Fibroblast of lung (primary cell): ENCODE measurements around the gene KIF16B. TPM values are rescaled to one million over a fixed set of nuclear protein-coding genes. Genes with fewer than 3 reads are reported as not detected.
A peak's percentile ranks its signal among the peaks of the same experiment; 100 is the strongest.

ENCODE experiments used
- DNase-seq, 2 donors: peaks; one replicate each; pipeline versions ENCODE4 v3.0.0 to v3.0.0-alpha.2; 2010; ENCODE audit warnings: low read depth in 2 of 2
- H2AFZ ChIP-seq: 2 replicates; pipeline ENCODE4 v1.5.1; 2012; ENCODE audit warnings: low read length, control low read depth, inconsistent platforms
- H3K27ac ChIP-seq: 2 replicates; pipeline ENCODE4 v1.5.1; 2011; ENCODE audit warnings: low read length, control low read depth; ENCODE audit not compliant: insufficient read depth
- H3K27me3 ChIP-seq: 2 replicates; pipeline ENCODE4 v1.5.1; 2011; ENCODE audit warnings: mild to moderate bottlenecking, low read length; ENCODE audit not compliant: control insufficient read depth, insufficient read depth
- H3K36me3 ChIP-seq: 2 replicates; pipeline ENCODE4 v1.5.1; 2011; ENCODE audit warnings: low read length; ENCODE audit not compliant: control insufficient read depth, insufficient read depth
- H3K4me1 ChIP-seq: 2 replicates; pipeline ENCODE4 v1.5.1; 2011; ENCODE audit warnings: low read length; ENCODE audit not compliant: control insufficient read depth, insufficient read depth; ENCODE audit errors: extremely low read depth
- H3K4me2 ChIP-seq: 2 replicates; pipeline ENCODE4 v1.5.1; 2011; ENCODE audit warnings: low read length, control low read depth; ENCODE audit not compliant: insufficient read depth; ENCODE audit errors: extremely low read depth
- H3K4me3 ChIP-seq, 4 experiments: fragments of 200-600 bp in 1 of 4; sonication (generic) in 1 of 4; replicated peaks in 1 of 4; 2 replicates each; pipeline ENCODE4 v1.5.1; 2011 to 2016; ENCODE audit warnings: low read length in 4 of 4, low read depth in 3 of 4, mild to moderate bottlenecking in 3 of 4, control low read depth in 2 of 4, inconsistent platforms in 1 of 4, mixed read lengths in 1 of 4; ENCODE audit not compliant: insufficient read depth in 1 of 4; ENCODE audit errors: control extremely low read depth in 1 of 4
- H3K79me2 ChIP-seq: 2 replicates; pipeline ENCODE4 v1.5.1; 2012; ENCODE audit warnings: mild to moderate bottlenecking, low read length, inconsistent platforms; ENCODE audit not compliant: control insufficient read depth, insufficient read depth
- H3K9ac ChIP-seq: 2 replicates; pipeline ENCODE4 v1.5.1; 2011; ENCODE audit warnings: mild to moderate bottlenecking, low read length, control low read depth; ENCODE audit not compliant: insufficient read depth
- H3K9me3 ChIP-seq: 2 replicates; pipeline ENCODE4 v1.5.1; 2012; ENCODE audit warnings: low read depth, low read length; ENCODE audit not compliant: control insufficient read depth, insufficient read depth
- H4K20me1 ChIP-seq: 2 replicates; pipeline ENCODE4 v1.5.1; 2011; ENCODE audit warnings: low read length; ENCODE audit not compliant: control insufficient read depth, insufficient read depth; ENCODE audit errors: extremely low read depth
- CTCF ChIP-seq, 2 donors: IDR thresholded peaks in 1 of 2; conservative IDR thresholded peaks in 1 of 2; 1 replicate in 1 of 2; 2 replicates in 1 of 2; pipeline ENCODE4 v1.5.1; 2011 to 2012; ENCODE audit warnings: low read length in 2 of 2, control low read depth in 1 of 2, inconsistent platforms in 1 of 2, low read depth in 1 of 2, mild to moderate bottlenecking in 1 of 2
- EZH2 ChIP-seq: IDR thresholded peaks from 2 replicates; pipeline ENCODE4 v1.5.1; 2012; ENCODE audit warnings: low read length, control low read depth, mild to moderate bottlenecking; ENCODE audit errors: missing control alignments
- polyA plus RNA-seq, 2 donors: library from polyadenylated mRNA; depleted of rRNA in 1 of 2; stranded (reverse) in 1 of 2; unstranded in 1 of 2; fragments of >200 nt; gene quantifications; 2 replicates each; pipeline ENCODE4 v1.2.1, GENCODE V29; 2011 to 2012; ENCODE audit warnings: missing spikeins in 1 of 2
- total RNA-seq: library from RNA; depleted of rRNA; stranded (reverse); fragments of >200 nt; gene quantifications from 2 replicates; pipeline ENCODE4 v1.2.1, GENCODE V29; 2014

The KIF16B gene
- total and polyA plus RNA-seq, 2 donors (not counting 1 experiment from before 2014, with no cell fraction given): 7.7 to 17.3 TPM

- no peak for TF ChIP-seq CTCF (conservative IDR thresholded peaks at IDR 0.05 in 1 of 2, IDR thresholded peaks at IDR 0.05 in 1 of 2; ENCODE audit: low read depth in 1 of 2, low read length in 2 of 2)
- TF ChIP-seq EZH2: no peak
- DNase-seq: peak in 1 of 2 donors; percentile 45
- H3K4me2 ChIP-seq: no peak overlapping the region
- no peaks in the 10 kb centered on the region for H4K20me1 ChIP-seq
- H3K27ac ChIP-seq: no peak overlapping the region
- no peaks in the 10 kb centered on the region for H3K9me3 ChIP-seq
- H3K9ac ChIP-seq: no peak overlapping the region
- no peaks in the 10 kb centered on the region for H3K27me3 ChIP-seq
- no peak overlapping the region for H3K4me3 ChIP-seq
- no peaks in the 10 kb centered on the region for H3K4me1 ChIP-seq
- no peaks in the 10 kb centered on the region for H3K36me3 ChIP-seq
- H3K79me2 ChIP-seq: no peaks in the 10 kb centered on the region
- no peak overlapping the region for H2AFZ ChIP-seq
Observed at GRCh38 chr20:16479666-16480065, 93.6 kb downstream of the KIF16B start.

- Histone ChIP-seq H3K9ac (no peak overlapping the region), H3K4me1 (no peaks in the 10 kb centered on the region), H3K36me3 (no peaks in the 10 kb centered on the region), H3K4me3 (no peak overlapping the region), H3K79me2 (no peaks in the 10 kb centered on the region), H4K20me1 (no peaks in the 10 kb centered on the region), H3K27me3 (no peaks in the 10 kb centered on the region), H3K27ac (no peak overlapping the region), H3K9me3 (no peaks in the 10 kb centered on the region), H3K4me2 (peak overlapping the region; percentile 19), H2AFZ (no peak overlapping the region)
- no peak for DNase-seq
- TF ChIP-seq CTCF (conservative IDR thresholded peaks at IDR 0.05 in 1 of 2, IDR thresholded peaks at IDR 0.05 in 1 of 2; ENCODE audit: low read depth in 1 of 2, low read length in 2 of 2) (no peak), EZH2 (no peak)
Observed at GRCh38 chr20:16477632-16478031, 95.6 kb downstream of the KIF16B start.

- no peak overlapping the region for H2AFZ ChIP-seq
- H3K79me2 ChIP-seq: no peaks in the 10 kb centered on the region
- no peaks in the 10 kb centered on the region for H4K20me1 ChIP-seq
- DNase-seq: peak; percentile 30 to 76
- H3K27ac ChIP-seq: no peak overlapping the region
- H3K36me3 ChIP-seq: no peaks in the 10 kb centered on the region
- no peaks in the 10 kb centered on the region for H3K9me3 ChIP-seq
- no peak overlapping the region for H3K4me2 ChIP-seq
- no peaks in the 10 kb centered on the region for H3K27me3 ChIP-seq
- H3K4me3 ChIP-seq: no peak overlapping the region
- no peak overlapping the region for H3K9ac ChIP-seq
- TF ChIP-seq EZH2: no peak
- peak; percentile 53 to 61 for TF ChIP-seq CTCF (conservative IDR thresholded peaks at IDR 0.05 in 1 of 2, IDR thresholded peaks at IDR 0.05 in 1 of 2; ENCODE audit: low read depth in 1 of 2, low read length in 2 of 2)
- no peaks in the 10 kb centered on the region for H3K4me1 ChIP-seq
Observed at GRCh38 chr20:16476032-16476431, 97.2 kb downstream of the KIF16B start.
